Esophagus muscularis mucosa (tissue), 4 donors: Measurements from ENCODE around the gene FBXW8.

Experiments used
- EP300 ChIP-seq: sonication (generic); formaldehyde crosslinking; IDR thresholded peaks from one replicate; pipeline ENCODE4 v1.6.1; 2017; ENCODE audit warnings: antibody characterized with exemption
- POLR2A ChIP-seq: fragments of 450-650 bp; IDR thresholded peaks from one replicate; pipeline ENCODE4 v1.6.1; 2017; ENCODE audit warnings: antibody characterized with exemption, moderate library complexity, mild to moderate bottlenecking, low read depth
- TF ChIP-seq, protein P1 (sequence below), 3 experiments: fragments of 200-600 bp in 2 of 3; fragments of 450-650 bp in 1 of 3; sonication (generic) in 2 of 3; IDR thresholded peaks; one replicate each; pipeline ENCODE4 v1.5.1; 2017 to 2019; ENCODE audit warnings: antibody characterized with exemption in 3 of 3, mild to moderate bottlenecking in 2 of 3, moderate library complexity in 1 of 3

DNA sequence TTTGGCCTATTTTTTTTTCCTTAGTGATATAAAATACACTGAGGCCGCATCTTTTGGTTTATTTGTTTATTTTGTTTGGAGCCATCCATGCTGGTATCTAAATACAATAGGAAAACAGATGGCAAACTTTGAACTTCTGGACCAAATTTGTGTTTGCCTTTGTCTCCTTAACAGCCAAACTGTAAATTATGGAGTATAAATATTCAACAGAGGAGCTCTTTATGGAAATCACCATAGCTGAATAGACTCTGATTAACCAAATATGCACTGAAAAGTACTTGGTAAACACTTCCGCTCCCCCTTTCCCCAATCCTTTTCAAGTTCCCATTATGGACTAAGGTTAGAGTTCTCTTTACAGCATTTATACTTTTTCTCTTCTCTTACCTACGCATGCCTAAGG, 107.9 kb downstream of the FBXW8 start:
- TF ChIP-seq, protein P1, sequence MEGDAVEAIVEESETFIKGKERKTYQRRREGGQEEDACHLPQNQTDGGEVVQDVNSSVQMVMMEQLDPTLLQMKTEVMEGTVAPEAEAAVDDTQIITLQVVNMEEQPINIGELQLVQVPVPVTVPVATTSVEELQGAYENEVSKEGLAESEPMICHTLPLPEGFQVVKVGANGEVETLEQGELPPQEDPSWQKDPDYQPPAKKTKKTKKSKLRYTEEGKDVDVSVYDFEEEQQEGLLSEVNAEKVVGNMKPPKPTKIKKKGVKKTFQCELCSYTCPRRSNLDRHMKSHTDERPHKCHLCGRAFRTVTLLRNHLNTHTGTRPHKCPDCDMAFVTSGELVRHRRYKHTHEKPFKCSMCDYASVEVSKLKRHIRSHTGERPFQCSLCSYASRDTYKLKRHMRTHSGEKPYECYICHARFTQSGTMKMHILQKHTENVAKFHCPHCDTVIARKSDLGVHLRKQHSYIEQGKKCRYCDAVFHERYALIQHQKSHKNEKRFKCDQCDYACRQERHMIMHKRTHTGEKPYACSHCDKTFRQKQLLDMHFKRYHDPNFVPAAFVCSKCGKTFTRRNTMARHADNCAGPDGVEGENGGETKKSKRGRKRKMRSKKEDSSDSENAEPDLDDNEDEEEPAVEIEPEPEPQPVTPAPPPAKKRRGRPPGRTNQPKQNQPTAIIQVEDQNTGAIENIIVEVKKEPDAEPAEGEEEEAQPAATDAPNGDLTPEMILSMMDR (IDR thresholded peaks at IDR 0.05), result no peak
- TF ChIP-seq POLR2A (no peak), EP300 (no peak)
